ENCODE results near the gene AGPAT3.

The AGPAT3 gene

DNA sequence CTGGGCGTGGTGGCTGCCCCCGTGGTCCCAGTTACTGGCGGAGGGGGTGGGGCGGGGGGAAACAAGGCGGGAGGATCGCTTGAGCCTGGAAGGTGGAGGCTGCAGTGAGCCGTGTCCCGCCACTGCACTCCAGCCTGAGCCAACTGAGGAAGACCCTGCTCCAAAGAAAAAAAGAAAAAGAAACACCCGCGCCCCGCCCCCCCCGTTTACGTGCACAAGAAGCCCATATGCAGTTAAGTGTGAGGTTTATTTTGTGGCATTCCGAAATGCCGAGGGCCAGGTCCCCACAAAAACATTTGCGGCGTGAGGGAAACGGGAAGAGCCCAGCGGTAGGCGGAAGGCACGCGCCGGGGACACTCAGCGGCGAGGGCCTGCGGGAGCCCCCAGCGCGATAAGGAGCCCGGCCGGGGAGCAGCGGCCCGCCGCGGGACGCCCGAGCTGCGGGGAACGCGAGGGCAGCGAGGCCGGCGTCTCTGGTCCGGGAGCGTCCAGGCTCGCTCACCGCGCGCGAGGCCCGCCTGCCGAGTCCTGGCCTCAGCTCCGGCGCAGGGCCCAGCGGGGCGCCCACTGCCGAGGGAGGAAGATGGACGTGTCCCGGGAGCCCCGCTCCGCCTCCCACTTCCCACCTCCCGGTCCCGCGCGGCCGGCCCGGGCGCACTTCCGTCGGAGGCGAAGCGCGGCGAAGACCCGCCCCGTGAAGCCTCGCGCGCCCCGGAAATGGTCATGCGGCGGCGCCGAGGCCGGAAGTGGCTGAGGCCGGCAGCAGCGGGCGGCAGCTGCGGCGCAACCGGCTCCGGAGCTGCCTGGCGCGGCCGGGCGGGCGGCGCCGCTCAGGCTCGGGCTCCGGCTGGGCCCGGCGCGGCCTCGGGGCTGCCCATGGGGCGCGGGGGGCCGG is 146.8 kb downstream of the AGPAT3 start, which contains the start of gene TRAPPC10:
Gene TRAPPC10, plus strand, starts transcription at position 731 of the 895 bp plus-strand sequence. CDS start 185 bp downstream, outside the sequence.
- in situ Hi-C loops (cut with HindIII; ENCODE audit: low sequenced_read_pairs) = loop anchor here (5.0 to 10.0 kb wide), 2 partner anchors 197 to 240 kb away; no protein-coding TSS in a partner anchor

GRCh38 chr21:44012474-44013379 is 147.7 kb downstream of the AGPAT3 start:
- in situ Hi-C loops (cut with HindIII; ENCODE audit: low sequenced_read_pairs) = loop anchor here (5.0 to 10.0 kb wide), 2 partner anchors 198 to 240 kb away; no protein-coding TSS in a partner anchor

GRCh38 chr21:44013380-44014088 is 148.5 kb downstream of the AGPAT3 start:
- in situ Hi-C loops (cut with HindIII; ENCODE audit: low sequenced_read_pairs) = loop anchor here (5.0 to 10.0 kb wide), 2 partner anchors 199 to 241 kb away; no protein-coding TSS in a partner anchor

DNA sequence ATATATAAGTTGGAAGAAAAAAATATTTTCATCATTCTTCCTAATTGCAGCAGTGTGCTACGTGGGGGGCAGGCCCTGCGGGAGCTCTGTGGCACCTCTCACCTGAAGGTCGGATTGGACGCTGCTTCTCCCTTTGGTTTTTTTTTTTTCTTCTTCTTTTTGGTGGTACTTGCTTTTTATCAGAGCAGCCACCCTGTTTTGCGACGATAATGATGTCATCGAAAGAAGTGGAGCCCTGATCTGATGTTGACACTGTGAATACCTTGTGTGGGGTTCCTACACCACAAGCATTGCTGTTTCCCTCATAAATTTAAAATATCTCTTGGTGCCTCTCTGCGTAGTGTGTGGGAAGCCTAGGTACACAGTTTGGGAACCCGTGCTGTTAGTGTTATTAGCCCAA is 152.6 kb downstream of the AGPAT3 start:
- in situ Hi-C loops (cut with HindIII; ENCODE audit: low sequenced_read_pairs) = loop anchor here (10.0 kb wide), 1 partner anchor 203 kb away; no protein-coding TSS in a partner anchor

DNA sequence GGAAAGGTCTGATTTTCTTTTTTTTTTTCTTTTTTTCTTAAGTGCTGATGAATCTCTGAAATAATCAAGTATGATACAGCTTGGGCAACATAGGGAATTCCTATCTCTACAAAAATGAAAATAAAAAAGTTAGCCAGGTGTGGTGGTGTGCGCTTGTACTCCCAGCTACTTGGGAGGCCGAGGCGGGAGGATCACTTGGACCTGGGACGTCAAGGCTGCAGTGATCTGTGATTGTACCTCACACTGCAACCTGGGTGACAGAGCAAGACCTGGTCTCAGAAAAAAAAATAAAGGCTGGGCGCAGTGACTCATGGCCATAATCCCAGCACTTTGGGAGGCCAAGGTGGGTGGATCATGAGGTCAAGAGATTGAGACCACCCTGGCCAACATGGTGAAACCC is 153.1 kb downstream of the AGPAT3 start:
- in situ Hi-C loops (cut with HindIII; ENCODE audit: low sequenced_read_pairs) = loop anchor here (10.0 kb wide), 1 partner anchor 203 kb away; no protein-coding TSS in a partner anchor

- in situ Hi-C loops (cut with HindIII; ENCODE audit: low sequenced_read_pairs) = loop anchor here (10.0 kb wide), 1 partner anchor 204 kb away; no protein-coding TSS in a partner anchor
These were observed 154.0 kb downstream of the AGPAT3 start for GRCh38 chr21:44018813-44019567.

DNA sequence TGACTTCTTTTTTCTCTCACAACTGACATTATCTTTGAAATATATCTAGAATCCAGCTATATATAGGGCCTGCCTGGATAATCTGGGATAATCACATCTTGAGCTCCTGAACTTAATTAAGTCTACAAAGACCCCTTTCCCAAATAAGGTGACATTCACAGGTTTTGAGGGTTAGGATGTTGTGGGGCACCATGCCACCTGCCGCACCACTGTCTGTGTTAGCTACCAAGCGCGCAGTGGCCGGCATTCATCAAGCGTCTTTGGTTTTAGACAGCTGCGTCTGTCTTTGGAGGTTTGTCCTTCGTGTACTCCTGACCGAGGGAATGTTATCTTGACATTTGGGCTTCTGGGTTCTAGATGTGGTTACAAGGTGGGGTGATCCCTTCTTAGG is 154.5 kb downstream of the AGPAT3 start:
- in situ Hi-C loops (cut with HindIII; ENCODE audit: low sequenced_read_pairs) = loop anchor here (10.0 kb wide), 1 partner anchor 205 kb away; no protein-coding TSS in a partner anchor

DNA sequence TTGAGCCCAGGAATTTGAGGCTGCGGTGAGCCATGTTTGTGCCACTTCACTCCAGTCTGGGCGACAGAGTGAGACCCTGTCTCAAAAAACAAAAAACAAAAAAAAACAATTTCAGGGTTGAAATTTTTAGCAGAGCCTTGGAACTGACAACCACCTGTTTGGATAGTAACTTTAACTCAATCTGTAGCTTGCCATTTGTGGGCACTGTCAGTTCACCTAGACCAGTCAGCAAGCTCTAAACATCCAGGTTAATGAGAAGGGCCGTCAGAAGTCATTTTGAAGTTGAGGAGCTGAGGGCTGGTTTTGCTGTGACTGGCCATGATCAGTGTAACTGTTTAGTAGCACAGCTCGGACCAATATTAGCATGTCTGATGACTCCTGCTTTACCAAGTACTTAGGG is 155.5 kb downstream of the AGPAT3 start:
- in situ Hi-C loops (cut with HindIII; ENCODE audit: low sequenced_read_pairs) = no loop called here

- in situ Hi-C loops (cut with HindIII; ENCODE audit: low sequenced_read_pairs) = no loop called here
These were observed 156.0 kb downstream of the AGPAT3 start for GRCh38 chr21:44021064-44021463.

GRCh38 chr21:44024257-44024656 is 159.2 kb downstream of the AGPAT3 start:
- in situ Hi-C loops (cut with HindIII; ENCODE audit: low sequenced_read_pairs) = no loop called here

DNA sequence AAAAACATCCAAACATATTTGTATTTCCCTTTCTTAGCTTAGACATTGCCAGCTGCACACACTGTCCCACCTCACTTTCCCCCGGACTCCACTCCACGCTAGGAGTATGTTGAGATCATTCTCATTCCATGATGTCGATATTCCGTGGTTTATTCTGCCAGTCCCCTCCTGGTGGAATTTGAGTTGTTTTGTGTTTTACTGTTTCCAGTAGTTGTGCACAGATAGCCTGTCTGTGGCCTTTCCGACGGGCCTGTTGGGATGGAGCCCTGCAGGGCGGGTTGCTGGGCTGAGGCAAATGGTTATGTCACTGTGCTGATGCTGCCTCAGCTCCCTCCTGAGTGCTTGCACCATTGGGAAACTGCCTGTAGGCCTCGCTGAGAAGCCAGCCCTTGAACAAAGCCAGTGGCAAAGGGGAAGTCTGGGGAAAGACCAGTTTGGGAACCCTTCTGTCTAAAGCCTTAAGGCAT is 159.9 kb downstream of the AGPAT3 start:
- in situ Hi-C loops (cut with HindIII; ENCODE audit: low sequenced_read_pairs) = no loop called here

- in situ Hi-C loops (cut with HindIII; ENCODE audit: low sequenced_read_pairs) = no loop called here
These were observed 162.7 kb downstream of the AGPAT3 start for GRCh38 chr21:44027607-44028286.

DNA sequence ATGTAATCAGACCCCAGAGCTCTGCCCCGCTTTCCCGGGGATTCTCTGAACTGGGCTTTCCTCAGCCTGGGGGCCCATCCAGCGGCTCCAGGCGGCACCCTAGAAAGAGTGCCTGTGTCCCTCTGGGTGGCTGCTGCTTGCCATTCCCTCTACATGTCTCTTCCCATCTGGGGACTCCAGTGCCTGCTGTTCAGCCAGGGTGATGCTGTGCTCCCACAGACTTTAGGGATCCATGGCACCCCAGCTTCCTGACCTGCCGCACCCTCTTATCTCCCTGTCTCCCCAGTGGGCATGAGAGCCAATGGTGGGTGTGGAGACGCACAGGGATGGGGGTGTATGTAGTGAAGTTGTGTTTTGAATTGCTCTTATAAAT is 163.2 kb downstream of the AGPAT3 start:
- in situ Hi-C loops (cut with HindIII; ENCODE audit: low sequenced_read_pairs) = no loop called here

GRCh38 chr21:44029460-44030087 is 164.6 kb downstream of the AGPAT3 start:
- in situ Hi-C loops (cut with HindIII; ENCODE audit: low sequenced_read_pairs) = no loop called here

DNA sequence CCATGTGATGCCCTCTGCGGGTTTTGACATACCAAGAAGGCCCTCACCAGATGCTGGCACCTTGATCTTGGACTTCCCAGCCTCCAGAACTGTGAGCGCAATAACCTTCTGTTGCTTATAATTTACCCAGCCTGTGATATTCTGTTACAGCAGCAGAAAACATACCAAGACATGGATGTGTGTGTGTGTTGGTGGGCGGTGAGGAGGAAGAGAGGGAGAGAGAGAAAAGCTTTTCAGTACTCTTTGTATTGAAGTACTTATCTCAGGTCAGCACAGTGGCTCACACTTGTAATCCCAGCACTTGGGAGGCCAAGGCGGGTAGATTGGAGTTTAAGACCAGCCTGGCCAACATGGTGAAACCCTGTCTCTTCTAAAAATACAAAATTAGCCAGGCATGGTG is 170.2 kb downstream of the AGPAT3 start:
- in situ Hi-C loops (cut with HindIII; ENCODE audit: low sequenced_read_pairs) = no loop called here

All from endothelial cell of hepatic sinusoid (primary cell).